ENCODE measurements around the gene CPNE2.

Gene CPNE2

DNA sequence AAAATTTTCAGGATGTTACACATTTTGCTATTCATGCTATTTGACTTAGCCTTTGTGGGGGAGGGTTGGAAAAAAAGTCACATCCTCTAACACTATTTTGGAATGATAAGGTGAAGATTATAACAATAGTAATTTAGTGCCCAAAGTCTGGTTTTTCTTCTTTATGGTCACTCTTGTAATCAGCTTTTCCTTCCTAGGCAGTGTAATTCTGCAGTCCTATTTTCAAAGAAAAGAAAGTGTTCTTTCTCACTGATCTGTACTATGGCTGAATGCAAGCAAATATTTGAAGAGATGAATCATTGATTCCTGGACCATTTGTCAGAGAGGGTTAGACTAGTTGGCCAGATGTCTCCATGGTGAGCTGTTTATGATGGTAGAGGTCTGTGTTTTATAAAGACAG, 102.1 kb downstream of the CPNE2 start:
- H3K9ac ChIP-seq (ENCODE audit: low read length): no peak overlapping the region
- peak overlapping the region; percentile 49 for H3K27ac ChIP-seq (ENCODE audit: low read depth, low read length)
- H3K4me1 ChIP-seq (ENCODE audit: control insufficient read depth, insufficient read depth, low read length): peaks cover 27% of the 10 kb centered on the region
- no peaks in the 10 kb centered on the region for H3K27me3 ChIP-seq (ENCODE audit: control insufficient read depth, insufficient read depth, low read length)
- H3K4me3 ChIP-seq (ENCODE audit: low read length): no peak overlapping the region
- H3K36me3 ChIP-seq (ENCODE audit: control insufficient read depth, insufficient read depth, low read length): no peaks in the 10 kb centered on the region

GRCh38 chr16:57196286-57196685, 103.9 kb downstream of the CPNE2 start:
- no peaks in the 10 kb centered on the region for H3K36me3 ChIP-seq (ENCODE audit: control insufficient read depth, insufficient read depth, low read length)
- H3K4me3 ChIP-seq (ENCODE audit: low read length): no peak overlapping the region
- H3K4me1 ChIP-seq (ENCODE audit: control insufficient read depth, insufficient read depth, low read length): peaks cover 25% of the 10 kb centered on the region
- peak overlapping the region; percentile 32 for H3K27ac ChIP-seq (ENCODE audit: low read depth, low read length)
- H3K27me3 ChIP-seq (ENCODE audit: control insufficient read depth, insufficient read depth, low read length): no peaks in the 10 kb centered on the region
- H3K9ac ChIP-seq (ENCODE audit: low read length): no peak overlapping the region

- Histone ChIP-seq H3K27me3 (ENCODE audit: control insufficient read depth, insufficient read depth, low read length) (no peaks in the 10 kb centered on the region), H3K9ac (ENCODE audit: low read length) (no peak overlapping the region), H3K27ac (ENCODE audit: low read depth, low read length) (peak overlapping the region; percentile 14), H3K4me3 (ENCODE audit: low read length) (no peak overlapping the region), H3K4me1 (ENCODE audit: control insufficient read depth, insufficient read depth, low read length) (peaks cover 23% of the 10 kb centered on the region), H3K36me3 (ENCODE audit: control insufficient read depth, insufficient read depth, low read length) (no peaks in the 10 kb centered on the region)
Measured at GRCh38 chr16:57196753-57197152, 104.4 kb downstream of the CPNE2 start.

Measured in rectal smooth muscle tissue (tissue), 1 donor.